Ishikawa (cell line): ENCODE results near the gene PTAR1.

Experiments used
- RAD21 ChIP-seq: IDR thresholded peaks from 2 replicates; pipeline ENCODE4 v1.6.1; 2012; ENCODE audit warnings: low read depth
- TAF1 ChIP-seq: IDR thresholded peaks from 2 replicates; pipeline ENCODE4 v1.6.1; 2012; ENCODE audit warnings: low read depth, mild to moderate bottlenecking
- YY1 ChIP-seq: IDR thresholded peaks from 2 replicates; pipeline ENCODE4 v1.6.1; 2012; ENCODE audit warnings: low read depth
- TF ChIP-seq, protein P1 (sequence below): IDR thresholded peaks from 2 replicates; pipeline ENCODE4 v1.6.1; 2012; ENCODE audit warnings: low read depth, mild to moderate bottlenecking

DNA sequence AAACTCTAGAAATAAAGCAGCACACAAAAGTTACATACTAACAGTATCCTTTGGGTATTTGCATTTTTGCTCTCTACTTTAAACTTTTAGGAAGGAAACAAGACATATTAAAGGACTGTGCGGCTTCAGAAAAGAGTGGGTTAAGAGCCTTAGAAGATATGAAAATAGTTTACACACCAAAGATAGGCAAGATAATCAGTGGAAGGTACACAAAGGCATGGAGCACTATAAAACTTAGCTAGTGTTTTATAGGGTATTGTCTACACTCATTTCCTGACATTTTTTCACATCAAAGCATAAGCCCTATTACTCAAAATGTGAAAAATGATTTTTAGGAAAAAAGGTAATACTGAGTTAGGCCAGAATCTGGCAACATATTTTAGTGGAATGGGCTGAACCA is 44.0 kb downstream of the PTAR1 start:
- TF ChIP-seq RAD21 (no peak), YY1 (no peak), TAF1 (no peak)
- TF ChIP-seq, protein P1, sequence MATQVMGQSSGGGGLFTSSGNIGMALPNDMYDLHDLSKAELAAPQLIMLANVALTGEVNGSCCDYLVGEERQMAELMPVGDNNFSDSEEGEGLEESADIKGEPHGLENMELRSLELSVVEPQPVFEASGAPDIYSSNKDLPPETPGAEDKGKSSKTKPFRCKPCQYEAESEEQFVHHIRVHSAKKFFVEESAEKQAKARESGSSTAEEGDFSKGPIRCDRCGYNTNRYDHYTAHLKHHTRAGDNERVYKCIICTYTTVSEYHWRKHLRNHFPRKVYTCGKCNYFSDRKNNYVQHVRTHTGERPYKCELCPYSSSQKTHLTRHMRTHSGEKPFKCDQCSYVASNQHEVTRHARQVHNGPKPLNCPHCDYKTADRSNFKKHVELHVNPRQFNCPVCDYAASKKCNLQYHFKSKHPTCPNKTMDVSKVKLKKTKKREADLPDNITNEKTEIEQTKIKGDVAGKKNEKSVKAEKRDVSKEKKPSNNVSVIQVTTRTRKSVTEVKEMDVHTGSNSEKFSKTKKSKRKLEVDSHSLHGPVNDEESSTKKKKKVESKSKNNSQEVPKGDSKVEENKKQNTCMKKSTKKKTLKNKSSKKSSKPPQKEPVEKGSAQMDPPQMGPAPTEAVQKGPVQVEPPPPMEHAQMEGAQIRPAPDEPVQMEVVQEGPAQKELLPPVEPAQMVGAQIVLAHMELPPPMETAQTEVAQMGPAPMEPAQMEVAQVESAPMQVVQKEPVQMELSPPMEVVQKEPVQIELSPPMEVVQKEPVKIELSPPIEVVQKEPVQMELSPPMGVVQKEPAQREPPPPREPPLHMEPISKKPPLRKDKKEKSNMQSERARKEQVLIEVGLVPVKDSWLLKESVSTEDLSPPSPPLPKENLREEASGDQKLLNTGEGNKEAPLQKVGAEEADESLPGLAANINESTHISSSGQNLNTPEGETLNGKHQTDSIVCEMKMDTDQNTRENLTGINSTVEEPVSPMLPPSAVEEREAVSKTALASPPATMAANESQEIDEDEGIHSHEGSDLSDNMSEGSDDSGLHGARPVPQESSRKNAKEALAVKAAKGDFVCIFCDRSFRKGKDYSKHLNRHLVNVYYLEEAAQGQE, result no peak
